HCT116 (cell line): Measurements from ENCODE around the gene UBTD2. TPM values are rescaled to one million over a fixed set of nuclear protein-coding genes. Genes with fewer than 3 reads are reported as not detected.
"Not testable (repeated sequence)": the region's sequence is repeated elsewhere in the genome, so short reads cannot be mapped to it uniquely, and the experiment has no call there.

Source experiments
- ATAC-seq: fragments of 200-7000 bp; cut with Tn5 transposase; 2 replicates; pipeline ENCODE4 v1.9.1; 2020; ENCODE audit warnings: mild to moderate bottlenecking, moderate library complexity
- BruUV-seq: library from RNA; stranded (reverse); fragments of 400-500 nt; replicated peaks from 2 replicates; lab custom pipeline; 2021; lab: Mats Ljungman, UMichigan
- CTCF ChIA-PET: fragments of 300-600 bp; sonication (Branson Sonifier 250); formaldehyde crosslinking; loops from one replicate; lab custom pipeline; 2021; ENCODE audit warnings: antibody characterized with exemption; lab: Charles Lee
- POLR2A ChIA-PET: fragments of 300-600, 350-600 bp; sonication (Branson Sonifier 250); formaldehyde crosslinking; loops from one replicate; lab custom pipeline; 2021; ENCODE audit warnings: antibody characterized with exemption; lab: Charles Lee
- RAD21 ChIA-PET, 2 experiments: fragments of 300-600 bp; sonication (Branson Sonifier 250); formaldehyde crosslinking; loops; one replicate each; lab custom pipeline; 2023; ENCODE audit warnings: low total read pairs in 2 of 2; ENCODE audit not compliant: uncharacterized antibody in 2 of 2, unreplicated experiment in 2 of 2, low non-redundant PET in 1 of 2; lab: Charles Lee
- DNase-seq: peaks from one replicate; pipeline ENCODE4 v3.0.0-alpha.2; 2010; ENCODE audit warnings: low read depth, low spot score
- H2AFZ ChIP-seq: fragments of 200-600 bp; shearing (Covaris generic), sonication (generic); 2 replicates; pipeline ENCODE4 v1.6.1; 2017; ENCODE audit warnings: low read depth, mixed run types, mixed read lengths, antibody characterized with exemption, low read length; ENCODE audit not compliant: poor library complexity, severe bottlenecking
- H3K27ac ChIP-seq: 2 replicates; pipeline ENCODE4 v1.5.1; 2012; ENCODE audit warnings: low read depth, low read length
- H3K27me3 ChIP-seq: fragments of 200-600 bp; sonication (generic); 2 replicates; pipeline ENCODE4 v1.6.1; 2016; ENCODE audit warnings: mixed run types, low read length, mixed read lengths; ENCODE audit not compliant: insufficient read depth
- H3K36me3 ChIP-seq, 2 experiments: fragments of 200-500 bp in 1 of 2; fragments of 200-600 bp in 1 of 2; sonication (Bioruptor generic) in 1 of 2; sonication (generic) in 1 of 2; 2 replicates each; pipeline versions ENCODE4 v1.5.1 to v1.6.1; 2014 to 2016; ENCODE audit warnings: low read length in 2 of 2, inconsistent platforms in 1 of 2, mixed read lengths in 1 of 2, mixed run types in 1 of 2; ENCODE audit not compliant: insufficient read depth in 2 of 2, control insufficient read depth in 1 of 2
- H3K4me1 ChIP-seq, 2 experiments: fragments of 200-600 bp in 1 of 2; sonication (generic) in 1 of 2; 2 replicates each; pipeline versions ENCODE4 v1.5.1 to v1.6.1; 2012 to 2017; ENCODE audit warnings: low read length in 2 of 2, inconsistent platforms in 1 of 2, mild to moderate bottlenecking in 1 of 2, mixed read lengths in 1 of 2, mixed run types in 1 of 2, moderate library complexity in 1 of 2; ENCODE audit not compliant: insufficient read depth in 2 of 2, control insufficient read depth in 1 of 2
- H3K4me2 ChIP-seq: fragments of 200-600 bp; sonication (generic); 2 replicates; pipeline ENCODE4 v1.6.1; 2017; ENCODE audit warnings: mixed run types, low read length, mixed read lengths
- H3K4me3 ChIP-seq, 2 experiments: fragments of 200-600 bp in 1 of 2; sonication (generic) in 1 of 2; replicated peaks in 1 of 2; 2 replicates each; pipeline ENCODE4 v1.5.1; 2011 to 2016; ENCODE audit warnings: low read length in 2 of 2, control low read depth in 1 of 2, low read depth in 1 of 2, mild to moderate bottlenecking in 1 of 2, mixed read lengths in 1 of 2, mixed run types in 1 of 2
- H3K79me2 ChIP-seq: fragments of 200-600 bp; sonication (generic); 2 replicates; pipeline ENCODE4 v1.6.1; 2017; ENCODE audit warnings: mild to moderate bottlenecking, mixed run types, low read length, moderate library complexity, mixed read lengths; ENCODE audit not compliant: insufficient read depth
- H3K9ac ChIP-seq: fragments of 200-600 bp; sonication (generic); 2 replicates; pipeline ENCODE4 v1.6.1; 2016; ENCODE audit warnings: low read length, mixed read lengths
- H3K9me2 ChIP-seq: fragments of 200-600 bp; sonication (generic), shearing (Covaris generic); 2 replicates; pipeline ENCODE4 v1.6.1; 2017; ENCODE audit warnings: mixed run types, mild to moderate bottlenecking, moderate library complexity; ENCODE audit not compliant: insufficient read depth
- H3K9me3 ChIP-seq, 2 experiments: fragments of 200-500 bp in 1 of 2; fragments of 200-600 bp in 1 of 2; sonication (Bioruptor generic) in 1 of 2; sonication (generic) in 1 of 2; 2 replicates each; pipeline ENCODE4 v1.6.1; 2014 to 2017; ENCODE audit warnings: low read length in 2 of 2, mixed read lengths in 2 of 2, inconsistent platforms in 1 of 2, low read depth in 1 of 2, mild to moderate bottlenecking in 1 of 2, mixed run types in 1 of 2, moderate library complexity in 1 of 2; ENCODE audit not compliant: control insufficient read depth in 1 of 2, insufficient read depth in 1 of 2
- H4K20me1 ChIP-seq: fragments of 200-600 bp; sonication (generic), shearing (Covaris generic); 2 replicates; pipeline ENCODE4 v1.6.1; 2017; ENCODE audit warnings: mixed run types, mild to moderate bottlenecking, moderate library complexity; ENCODE audit not compliant: insufficient read depth
- CBX3 ChIP-seq: IDR thresholded peaks from 2 replicates; pipeline ENCODE4 v1.6.1; 2012; ENCODE audit warnings: low read depth
- CEBPB ChIP-seq: IDR thresholded peaks from 2 replicates; pipeline ENCODE4 v1.6.1; 2012; ENCODE audit warnings: low read depth
- EGR1 ChIP-seq: IDR thresholded peaks from 2 replicates; pipeline ENCODE4 v1.6.1; 2012; ENCODE audit warnings: low read depth
- ELF1 ChIP-seq: IDR thresholded peaks from 2 replicates; pipeline ENCODE4 v1.6.1; 2012; ENCODE audit warnings: low read depth, borderline replicate concordance
- EZH2phosphoT487 ChIP-seq: fragments of 200-600 bp; IDR thresholded peaks from 2 replicates; pipeline ENCODE4 v1.6.1; 2018; ENCODE audit warnings: antibody characterized with exemption, borderline replicate concordance
- FOSL1 ChIP-seq: IDR thresholded peaks from 2 replicates; pipeline ENCODE4 v1.6.1; 2012; ENCODE audit warnings: low read depth
- JUND ChIP-seq: IDR thresholded peaks from 2 replicates; pipeline ENCODE4 v1.6.1; 2012
- POLR2A ChIP-seq: IDR thresholded peaks from 2 replicates; pipeline ENCODE4 v1.7.0; 2011; ENCODE audit warnings: borderline replicate concordance; ENCODE audit not compliant: insufficient read depth, insufficient read length; ENCODE audit errors: extremely low read depth
- POLR2AphosphoS5 ChIP-seq: IDR thresholded peaks from 2 replicates; pipeline ENCODE4 v1.6.1; 2011; ENCODE audit warnings: mild to moderate bottlenecking, low read depth, low read length, moderate library complexity
- SIN3A ChIP-seq: IDR thresholded peaks from 2 replicates; pipeline ENCODE4 v1.6.1; 2012; ENCODE audit warnings: low read depth
- SP1 ChIP-seq: IDR thresholded peaks from 2 replicates; pipeline ENCODE4 v1.6.1; 2012; ENCODE audit warnings: low read depth
- SRF ChIP-seq: IDR thresholded peaks from 2 replicates; pipeline ENCODE4 v1.6.1; 2012; ENCODE audit warnings: low read depth
- TCF7L2 ChIP-seq: IDR thresholded peaks from 2 replicates; pipeline ENCODE4 v1.7.0; 2011; ENCODE audit warnings: borderline replicate concordance, inconsistent platforms; ENCODE audit not compliant: insufficient read depth, insufficient read length; ENCODE audit errors: extremely low read depth
- ZFX ChIP-seq: fragments of 450-650 bp; IDR thresholded peaks from 2 replicates; pipeline ENCODE4 v1.6.1; 2017
- intact Hi-C: fragments of 100-400 bp; cut with micrococcal nuclease; formaldehyde crosslinking; loops from 2 replicates; pipeline ENCODE4 v1.10.0; 2022
- total RNA-seq: library from RNA; stranded (reverse); gene quantifications from one replicate; pipeline ENCODE4 v1.2.1, GENCODE V29; 2021; ENCODE audit not compliant: unreplicated experiment
- TF ChIP-seq, protein P1 (sequence below): IDR thresholded peaks from 2 replicates; pipeline ENCODE4 v1.6.1; 2012
- TF ChIP-seq, protein P2 (sequence below): IDR thresholded peaks from 2 replicates; pipeline ENCODE4 v1.6.1; 2012
- TF ChIP-seq, protein P3 (sequence below): IDR thresholded peaks from 2 replicates; pipeline ENCODE4 v1.6.1; 2012; ENCODE audit warnings: low read depth

UBTD2 gene
- total RNA-seq, 1 experiment from 2014 or later = 15.9 TPM

DNA sequence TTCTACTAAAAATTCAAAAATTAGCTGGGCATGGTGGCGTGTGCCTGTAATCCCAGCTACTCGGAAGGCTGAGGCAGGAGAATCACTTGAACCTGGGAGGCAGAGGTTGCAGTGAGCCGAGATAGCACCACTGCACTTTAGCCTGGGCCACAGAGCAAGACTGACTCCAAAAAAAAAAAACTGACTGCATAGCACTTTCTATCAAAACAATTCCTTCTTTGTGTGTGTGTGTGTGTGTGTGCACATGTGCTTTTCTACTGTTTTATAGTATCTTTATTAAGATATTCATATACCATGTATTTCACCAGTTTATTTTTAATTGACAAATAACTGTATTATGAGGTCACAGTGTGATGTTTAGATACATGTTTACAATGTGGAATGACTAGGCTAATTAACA is 3.6 kb upstream of the UBTD2 start:
- H3K9ac ChIP-seq, H2AFZ ChIP-seq, BruUV-seq, H3K9me2 ChIP-seq, CTCF ChIA-PET, H3K27ac ChIP-seq, POLR2A ChIA-PET, H3K9me3 ChIP-seq, DNase-seq, H3K4me2 ChIP-seq, H3K4me3 ChIP-seq, H4K20me1 ChIP-seq, ATAC-seq, intact Hi-C loops, H3K27me3 ChIP-seq, H3K36me3 ChIP-seq: not testable (repeated sequence)
- Histone ChIP-seq H3K4me1 (peaks cover 4 to 15% of the 10 kb centered on the region in 2 experiments; a peak in 3 of 4 replicates), H3K79me2 (peaks cover 11% of the 10 kb centered on the region)
- RAD21 ChIA-PET = interaction anchor here in 1 of 2 experiments (0.5 kb wide), 1 partner anchor 228 kb away, joined by 3 read pairs; no protein-coding TSS in a partner anchor

DNA sequence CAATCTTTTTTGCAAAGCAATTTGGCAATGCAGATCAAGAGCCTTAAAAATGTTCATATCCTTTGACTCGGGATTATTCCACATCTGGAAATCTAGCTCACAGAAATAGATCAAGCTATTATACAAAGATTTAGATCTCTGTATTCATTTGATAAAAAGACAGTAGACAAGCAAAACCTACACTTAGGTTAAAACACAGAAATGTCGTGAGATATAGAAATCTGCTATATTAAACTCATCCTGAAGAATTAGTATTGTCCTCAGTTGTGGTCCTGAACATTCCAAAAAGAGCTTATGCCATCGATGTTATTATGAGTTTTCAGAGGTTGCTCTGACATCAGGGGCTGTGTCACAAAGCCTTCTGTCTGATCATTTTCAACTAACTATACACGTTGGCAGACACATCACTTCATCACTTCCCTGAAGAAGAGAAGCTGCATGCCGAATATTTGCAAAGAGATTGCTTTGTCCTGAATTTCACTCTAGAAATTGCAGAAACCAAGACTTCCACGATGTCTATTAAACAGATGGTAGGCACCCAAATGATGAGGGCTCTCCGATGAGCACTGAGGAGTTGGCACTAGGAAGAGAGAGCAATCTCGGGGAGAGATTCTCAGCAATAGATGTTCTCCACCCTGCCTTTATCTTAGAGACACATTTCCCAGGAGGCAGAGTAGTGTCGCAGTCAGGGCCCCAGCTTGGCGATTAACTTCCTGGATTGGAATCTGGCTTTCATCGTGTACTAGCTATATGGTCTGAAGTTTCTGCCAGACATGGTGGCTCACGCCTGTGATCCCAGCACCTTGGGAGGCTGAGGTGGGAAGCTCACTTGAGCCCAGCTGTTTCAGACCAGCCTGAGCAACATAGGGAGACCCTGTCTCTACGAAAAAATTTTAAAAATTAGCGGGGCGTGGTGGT is 1.9 kb upstream of the UBTD2 start:
- BruUV-seq = no TSS peak
- Histone ChIP-seq H4K20me1 (no peaks in the 10 kb centered on the region), H3K27me3 (no peaks in the 10 kb centered on the region), H3K4me1 (peaks cover 11 to 20% of the 10 kb centered on the region in 2 experiments; a peak in 3 of 4 replicates), H3K27ac (no peak overlapping the region), H3K9ac (no peak overlapping the region), H3K9me2 (no peaks in the 10 kb centered on the region), H3K4me2 (no peak overlapping the region), H3K9me3 (no peaks in the 10 kb centered on the region), H2AFZ (no peak overlapping the region), H3K36me3 (no peaks in the 10 kb centered on the region), H3K4me3 (no peak overlapping the region), H3K79me2 (peaks cover 28% of the 10 kb centered on the region)
- ATAC-seq (no peak), DNase-seq (no peak)
- ChIA-PET RAD21 (no interaction called here), CTCF (interaction anchor here (1.1 kb wide), 1 partner anchor 8 kb away, joined by 8 read pairs; no protein-coding TSS in a partner anchor), POLR2A (interaction anchor here (1.6 kb wide), 1 partner anchor 18 kb away, joined by 5 read pairs; no protein-coding TSS in a partner anchor)
- intact Hi-C loops = no loop called here
- TF ChIP-seq, protein P1, sequence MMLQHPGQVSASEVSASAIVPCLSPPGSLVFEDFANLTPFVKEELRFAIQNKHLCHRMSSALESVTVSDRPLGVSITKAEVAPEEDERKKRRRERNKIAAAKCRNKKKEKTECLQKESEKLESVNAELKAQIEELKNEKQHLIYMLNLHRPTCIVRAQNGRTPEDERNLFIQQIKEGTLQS = no peak
- TF ChIP-seq, protein P2, sequence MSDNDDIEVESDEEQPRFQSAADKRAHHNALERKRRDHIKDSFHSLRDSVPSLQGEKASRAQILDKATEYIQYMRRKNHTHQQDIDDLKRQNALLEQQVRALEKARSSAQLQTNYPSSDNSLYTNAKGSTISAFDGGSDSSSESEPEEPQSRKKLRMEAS = no peak
- TF ChIP-seq EGR1 = no peak
- TF ChIP-seq SP1 = no peak
- no peak for TF ChIP-seq FOSL1
- no peak for TF ChIP-seq CEBPB
- TF ChIP-seq POLR2A = no peak
- no peak for TF ChIP-seq ZFX
- no peak for TF ChIP-seq POLR2AphosphoS5
- no peak for TF ChIP-seq SRF
- TF ChIP-seq ELF1 = no peak
- TF ChIP-seq SIN3A = no peak
- TF ChIP-seq TCF7L2 = no peak
- no peak for TF ChIP-seq EZH2phosphoT487
- TF ChIP-seq CBX3 = no peak
- TF ChIP-seq, protein P3, sequence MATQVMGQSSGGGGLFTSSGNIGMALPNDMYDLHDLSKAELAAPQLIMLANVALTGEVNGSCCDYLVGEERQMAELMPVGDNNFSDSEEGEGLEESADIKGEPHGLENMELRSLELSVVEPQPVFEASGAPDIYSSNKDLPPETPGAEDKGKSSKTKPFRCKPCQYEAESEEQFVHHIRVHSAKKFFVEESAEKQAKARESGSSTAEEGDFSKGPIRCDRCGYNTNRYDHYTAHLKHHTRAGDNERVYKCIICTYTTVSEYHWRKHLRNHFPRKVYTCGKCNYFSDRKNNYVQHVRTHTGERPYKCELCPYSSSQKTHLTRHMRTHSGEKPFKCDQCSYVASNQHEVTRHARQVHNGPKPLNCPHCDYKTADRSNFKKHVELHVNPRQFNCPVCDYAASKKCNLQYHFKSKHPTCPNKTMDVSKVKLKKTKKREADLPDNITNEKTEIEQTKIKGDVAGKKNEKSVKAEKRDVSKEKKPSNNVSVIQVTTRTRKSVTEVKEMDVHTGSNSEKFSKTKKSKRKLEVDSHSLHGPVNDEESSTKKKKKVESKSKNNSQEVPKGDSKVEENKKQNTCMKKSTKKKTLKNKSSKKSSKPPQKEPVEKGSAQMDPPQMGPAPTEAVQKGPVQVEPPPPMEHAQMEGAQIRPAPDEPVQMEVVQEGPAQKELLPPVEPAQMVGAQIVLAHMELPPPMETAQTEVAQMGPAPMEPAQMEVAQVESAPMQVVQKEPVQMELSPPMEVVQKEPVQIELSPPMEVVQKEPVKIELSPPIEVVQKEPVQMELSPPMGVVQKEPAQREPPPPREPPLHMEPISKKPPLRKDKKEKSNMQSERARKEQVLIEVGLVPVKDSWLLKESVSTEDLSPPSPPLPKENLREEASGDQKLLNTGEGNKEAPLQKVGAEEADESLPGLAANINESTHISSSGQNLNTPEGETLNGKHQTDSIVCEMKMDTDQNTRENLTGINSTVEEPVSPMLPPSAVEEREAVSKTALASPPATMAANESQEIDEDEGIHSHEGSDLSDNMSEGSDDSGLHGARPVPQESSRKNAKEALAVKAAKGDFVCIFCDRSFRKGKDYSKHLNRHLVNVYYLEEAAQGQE = no peak
- TF ChIP-seq JUND = no peak
